ENCODE results near the gene MMD2.

- TF ChIP-seq CTCF (conservative IDR thresholded peaks at IDR 0.05; ENCODE audit: low read length) (no peak), EZH2phosphoT487 (IDR thresholded peaks at IDR 0.05; ENCODE audit: borderline replicate concordance, low read depth, low read length) (no peak)
Observed at GRCh38 chr7:4945949-4946348, 13.0 kb downstream of the MMD2 start.
